Neural crest cell (in vitro differentiated cells): Measurements from ENCODE around the gene PFKFB3. TPM values are rescaled to one million over a fixed set of nuclear protein-coding genes. Genes with fewer than 3 reads are reported as not detected.

Source experiments
- DNase-seq: peaks from one replicate; pipeline ENCODE4 v3.0.0; 2021; ENCODE audit warnings: low read depth, mixed read lengths, low spot score
- H3K27ac Mint-ChIP-seq: one replicate; pipeline ENCODE4 v1.8.0; 2021; ENCODE audit warnings: mild to moderate bottlenecking, mixed read lengths; ENCODE audit not compliant: unreplicated experiment
- H3K27me3 Mint-ChIP-seq: 2 replicates; pipeline ENCODE4 v1.8.0; 2021; ENCODE audit warnings: low read depth, mild to moderate bottlenecking, mixed read lengths
- H3K36me3 Mint-ChIP-seq: 2 replicates; pipeline ENCODE4 v1.8.0; 2021; ENCODE audit warnings: low read depth, mild to moderate bottlenecking, mixed read lengths
- H3K4me1 Mint-ChIP-seq: 2 replicates; pipeline ENCODE4 v1.8.0; 2021; ENCODE audit warnings: mixed read lengths
- H3K4me3 Mint-ChIP-seq: one replicate; pipeline ENCODE4 v1.8.0; 2021; ENCODE audit warnings: mild to moderate bottlenecking, mixed read lengths
- H3K9me3 Mint-ChIP-seq: 2 replicates; pipeline ENCODE4 v1.8.0; 2021; ENCODE audit warnings: mixed read lengths
- CTCF ChIP-seq: fragments of 200-600 bp; sonication (generic); conservative IDR thresholded peaks from 2 replicates; pipeline ENCODE4 v1.5.0; 2021; ENCODE audit warnings: antibody characterized with exemption, mild to moderate bottlenecking
- total RNA-seq: library from RNA; stranded (reverse); gene quantifications from 2 replicates; pipeline ENCODE4 v1.2.1, GENCODE V29; 2021

PFKFB3 gene
- total RNA-seq, 1 donor from 2014 or later = 36.7 TPM

- peaks cover 51% of the 10 kb centered on the region for H3K27me3 Mint-ChIP-seq
- DNase-seq = no peak
- H3K27ac Mint-ChIP-seq = no peak overlapping the region
- TF ChIP-seq CTCF = no peak
- peaks cover 26% of the 10 kb centered on the region for H3K4me1 Mint-ChIP-seq
- peak overlapping the region; percentile 83 for H3K4me3 Mint-ChIP-seq
- H3K9me3 Mint-ChIP-seq = no peaks in the 10 kb centered on the region
- peaks cover 6% of the 10 kb centered on the region for H3K36me3 Mint-ChIP-seq
These were observed 2.3 kb upstream of the PFKFB3 start for GRCh38 chr10:6200440-6200733.

- H3K27ac Mint-ChIP-seq = no peak overlapping the region
- peak overlapping the region; percentile 83 for H3K4me3 Mint-ChIP-seq
- peaks cover 6% of the 10 kb centered on the region for H3K36me3 Mint-ChIP-seq
- H3K9me3 Mint-ChIP-seq = no peaks in the 10 kb centered on the region
- peaks cover 51% of the 10 kb centered on the region for H3K27me3 Mint-ChIP-seq
- peak; percentile 15 for DNase-seq
- no peak for TF ChIP-seq CTCF
- H3K4me1 Mint-ChIP-seq = peaks cover 26% of the 10 kb centered on the region
These were observed 1.8 kb upstream of the PFKFB3 start for GRCh38 chr10:6200734-6201515.

- H3K27me3 Mint-ChIP-seq = peaks cover 51% of the 10 kb centered on the region
- H3K27ac Mint-ChIP-seq = no peak overlapping the region
These were observed 1.2 kb upstream of the PFKFB3 start for GRCh38 chr10:6201516-6201975.

GRCh38 chr10:6202098-6202683, 541 bp upstream of the PFKFB3 start:
- Mint-ChIP-seq H3K27me3 (peaks cover 51% of the 10 kb centered on the region), H3K27ac (no peak overlapping the region), H3K36me3 (peaks cover 6% of the 10 kb centered on the region), H3K9me3 (no peaks in the 10 kb centered on the region), H3K4me3 (peak overlapping the region; percentile 91), H3K4me1 (peaks cover 26% of the 10 kb centered on the region)
- TF ChIP-seq CTCF = no peak
- no peak for DNase-seq

More at GRCh38 chr10:6201516-6201975, 1.2 kb upstream of the PFKFB3 start:
- Mint-ChIP-seq H3K4me3 (peak overlapping the region; percentile 91), H3K36me3 (peaks cover 6% of the 10 kb centered on the region), H3K9me3 (no peaks in the 10 kb centered on the region), H3K4me1 (peaks cover 26% of the 10 kb centered on the region)
- DNase-seq = peak; percentile 32
- TF ChIP-seq CTCF = no peak

- H3K36me3 Mint-ChIP-seq = peaks cover 6% of the 10 kb centered on the region
- TF ChIP-seq CTCF = peak; percentile 49
- peak overlapping the region; percentile 81 for H3K27ac Mint-ChIP-seq
- H3K4me1 Mint-ChIP-seq = peaks cover 33% of the 10 kb centered on the region
- DNase-seq = peak; percentile 66
- peak overlapping the region; percentile 95 for H3K4me3 Mint-ChIP-seq
- peaks cover 47% of the 10 kb centered on the region for H3K27me3 Mint-ChIP-seq
- no peaks in the 10 kb centered on the region for H3K9me3 Mint-ChIP-seq
These were observed 765 bp downstream of the PFKFB3 start for GRCh38 chr10:6203331-6204062.
